Measurements from ENCODE around the gene SURF2.

GRCh38 chr9:133331641-133332380 lies 24.5 kb upstream of the SURF2 start:
- no peak for TF ChIP-seq CTCF (conservative IDR thresholded peaks at IDR 0.05; ENCODE audit: low read length)
- no peak for TF ChIP-seq EZH2phosphoT487 (IDR thresholded peaks at IDR 0.05; ENCODE audit: borderline replicate concordance, low read depth, low read length)
